ENCODE measurements around the gene ANLN. TPM values are rescaled to one million over a fixed set of nuclear protein-coding genes. Genes with fewer than 3 reads are reported as not detected.

ANLN gene
- total and polyA plus RNA-seq, 2 donors (not counting 3 experiments of a cell fraction or from before 2014, with no cell fraction given) = 28.5 to 119 TPM

GRCh38 chr7:36469236-36469635 lies 79.6 kb downstream of the ANLN start:
- no peak overlapping the region for H3K9ac ChIP-seq (replicated peaks; ENCODE audit: extremely low read depth, insufficient read depth, low read length)

More at GRCh38 chr7:36469236-36469635, 79.6 kb downstream of the ANLN start:
- FAIRE-seq (no peak), DNase-seq (ENCODE audit: low read depth, low spot score) (no peak)
- dilution Hi-C loops (cut with MboI; ENCODE audit: extremely low pct_ligation_motif_present, low sequenced_read_pairs) (no loop called here), intact Hi-C loops (cut with micrococcal nuclease) (no loop called here)
- no peaks in the 10 kb centered on the region for H3K9me1 ChIP-seq (replicated peaks; ENCODE audit: control insufficient read depth, extremely low read depth, insufficient read depth, low read length)
- no TSS peak for BruUV-seq (replicated peaks)
- H3K27ac ChIP-seq (ENCODE audit: insufficient read depth, low read depth, low read length) = no peak overlapping the region
- no peak for TF ChIP-seq POLR2AphosphoS5 (IDR thresholded peaks at IDR 0.05; ENCODE audit: insufficient read depth, low read depth, low read length)
- TF ChIP-seq GATA2 (IDR thresholded peaks at IDR 0.05; ENCODE audit: insufficient read depth, insufficient read length, low read depth, low read length) = no peak
- TF ChIP-seq FOS (IDR thresholded peaks at IDR 0.05; ENCODE audit: borderline replicate concordance, insufficient read depth, low read length) = no peak
- TF ChIP-seq EZH2 (IDR thresholded peaks at IDR 0.05; ENCODE audit: borderline replicate concordance, low read depth, low read length, severe bottlenecking) = no peak
- no peak for TF ChIP-seq JUN (IDR thresholded peaks at IDR 0.05; ENCODE audit: borderline replicate concordance, insufficient read depth, insufficient read length, low read depth)
- no peak for TF ChIP-seq MAX (IDR thresholded peaks at IDR 0.05; ENCODE audit: insufficient read depth, insufficient read length)
- no peak for TF ChIP-seq CTCF (IDR thresholded peaks at IDR 0.05; ENCODE audit: extremely low read depth in 1 of 2, insufficient read depth in 1 of 2, low read depth in 1 of 2, low read length in 2 of 2)
- TF ChIP-seq POLR2A (IDR thresholded peaks at IDR 0.05; ENCODE audit: low read depth, low read length) = no peak
- TF ChIP-seq MYC (IDR thresholded peaks at IDR 0.05; ENCODE audit: low read depth, low read length) = no peak
- no peaks in the 10 kb centered on the region for H3K36me3 ChIP-seq (ENCODE audit: control insufficient read depth in 2 of 2, extremely low read depth in 1 of 2, insufficient read depth in 2 of 2, low read length in 2 of 2)
- H3K27me3 ChIP-seq (ENCODE audit: control insufficient read depth in 2 of 2, insufficient read depth in 2 of 2, low read length in 2 of 2) = peaks cover 0 to 2% of the 10 kb centered on the region in 2 experiments
- no peak overlapping the region for H2AFZ ChIP-seq (ENCODE audit: low read depth, low read length)
- no peaks in the 10 kb centered on the region for H4K20me1 ChIP-seq (replicated peaks; ENCODE audit: control insufficient read depth, extremely low read depth, insufficient read depth, low read length)
- ChIA-PET CTCF (interaction anchor here (1.0 to 2.9 kb wide), 4 partner anchors 19 to 729 kb away, joined by 3 to 14 read pairs (median 6); no protein-coding TSS in a partner anchor), POLR2A (no interaction called here)
- no peaks in the 10 kb centered on the region for H3K9me3 ChIP-seq (replicated peaks; ENCODE audit: control insufficient read depth, insufficient read depth, low read length)
- no peaks in the 10 kb centered on the region for H3K79me2 ChIP-seq (ENCODE audit: control insufficient read depth, insufficient read depth, low read length)
- H3K4me3 ChIP-seq (replicated peaks in 1 of 3; ENCODE audit: insufficient read depth in 1 of 3, low read depth in 1 of 3, low read length in 3 of 3) = no peak overlapping the region
- H3K4me2 ChIP-seq (ENCODE audit: insufficient read depth, low read length) = no peak overlapping the region
- H3K4me1 ChIP-seq (ENCODE audit: control insufficient read depth, extremely low read depth, insufficient read depth, low read length) = peaks cover 9% of the 10 kb centered on the region

Data from endothelial cell of umbilical vein (primary cell).